Epidermal melanocyte (primary cell): ENCODE data around the gene CCDC149.

ENCODE experiments used
- DNase-seq: peaks from one replicate; pipeline ENCODE4 v3.0.0; 2011; ENCODE audit warnings: low spot score; ENCODE audit not compliant: insufficient read length

CCDC149 gene

DNA sequence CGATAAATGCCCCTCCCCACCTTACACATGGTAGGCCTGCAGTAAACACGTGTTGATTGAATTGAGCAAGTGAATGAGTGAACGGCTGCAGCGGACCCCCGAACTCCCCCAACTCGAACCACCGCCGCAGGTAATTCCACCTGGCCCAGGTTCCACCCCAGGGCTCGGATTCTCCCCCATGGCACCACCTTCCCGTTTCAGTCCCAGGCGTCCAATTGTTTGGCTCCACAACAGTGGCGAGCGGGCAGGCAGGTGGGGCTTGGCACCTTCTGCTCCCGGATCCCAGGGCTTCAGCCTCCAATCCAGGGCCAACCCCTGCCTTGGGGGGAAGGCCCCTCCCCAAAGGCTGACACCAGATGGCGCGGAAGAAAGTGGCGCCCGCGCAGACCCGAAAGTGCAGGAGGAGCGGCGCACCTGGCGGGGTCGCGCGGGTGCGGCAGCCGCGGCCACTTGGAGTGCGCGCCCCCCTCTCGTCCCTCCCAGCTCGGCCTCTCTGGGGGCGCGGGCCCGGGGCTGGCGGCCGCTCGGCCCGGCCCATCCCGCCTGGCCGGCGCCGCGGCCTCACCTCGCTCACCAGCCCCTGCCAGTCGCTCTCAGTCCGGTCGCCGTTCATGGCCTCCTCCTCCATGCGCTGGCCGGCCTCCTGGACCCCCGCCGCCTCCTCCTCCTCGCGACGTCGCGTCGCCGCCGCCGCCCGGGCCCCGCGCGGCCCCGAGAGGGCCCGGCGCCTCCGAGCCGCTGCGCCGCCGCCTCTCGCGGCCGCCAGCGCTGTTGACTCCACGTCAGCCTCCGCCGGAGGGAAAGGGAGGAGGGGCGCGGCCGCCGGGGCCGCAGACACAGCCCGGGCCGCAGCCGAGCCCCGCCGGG is at the start of gene CCDC149:
Gene CCDC149, minus strand, starts transcription at position 791 of the 867 bp plus-strand sequence. Its CDS starts 178 bp downstream, at position 613.
- DNase-seq, result peak; percentile 63

DNA sequence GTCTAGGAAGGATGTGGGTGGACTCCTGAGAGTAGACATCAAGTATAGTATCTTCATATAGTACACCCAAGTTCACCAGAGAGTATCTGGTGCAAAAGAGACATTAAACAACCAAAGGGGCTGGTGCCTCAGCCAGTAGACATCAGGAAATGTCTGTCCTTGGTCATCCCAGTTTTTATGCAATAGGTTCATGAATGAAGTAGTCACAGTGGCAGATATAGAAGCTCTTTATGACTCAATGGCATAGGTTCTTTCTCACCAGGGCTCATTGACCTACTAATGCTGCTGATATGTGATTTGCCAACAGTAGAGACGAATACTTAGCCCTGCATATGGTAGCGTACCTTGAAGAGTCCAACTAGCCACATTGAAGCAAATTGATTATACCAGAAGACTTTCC is 45.0 kb upstream of the CCDC149 start:
- DNase-seq, result no peak

- DNase-seq, result no peak
These were observed 43.9 kb upstream of the CCDC149 start for GRCh38 chr4:24956763-24957162.

DNA sequence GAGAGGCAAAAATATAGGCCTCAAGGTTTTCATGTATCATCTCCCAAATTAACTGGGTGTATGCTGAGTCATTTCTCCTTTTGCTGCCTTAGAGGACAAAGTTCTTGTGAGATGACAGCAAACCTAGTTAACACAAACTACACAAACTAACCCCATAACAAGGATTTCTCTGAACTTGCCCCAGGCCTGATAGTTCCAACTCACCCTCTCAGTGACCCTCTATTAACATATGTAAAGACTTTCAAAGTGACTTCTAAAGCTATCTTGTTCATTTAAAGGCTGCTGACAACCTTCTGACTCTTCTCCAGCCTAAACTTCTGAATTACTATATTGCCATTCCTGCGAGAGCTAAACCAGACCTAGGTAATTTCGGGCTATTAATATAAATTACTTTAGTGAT is 43.2 kb upstream of the CCDC149 start:
- DNase-seq, result no peak

DNA sequence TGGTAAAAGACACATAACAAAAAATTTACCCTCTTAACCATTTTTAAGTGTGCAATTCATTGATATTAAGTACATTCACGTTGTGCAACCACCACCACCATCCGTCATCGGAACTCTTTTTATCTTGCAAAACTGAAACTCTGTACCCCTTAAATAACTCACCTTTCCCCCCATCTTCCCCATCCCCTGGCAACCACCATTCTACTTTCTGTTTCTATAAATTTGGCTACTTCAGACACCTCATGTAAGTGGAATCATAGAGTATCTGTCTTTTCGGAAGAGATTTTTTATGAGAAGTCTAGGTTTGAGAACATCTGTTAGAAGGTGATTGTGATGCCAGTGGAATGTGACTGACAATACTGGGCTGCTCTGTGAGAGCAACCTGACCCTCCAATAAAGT is 39.8 kb upstream of the CCDC149 start:
- DNase-seq, result no peak

GRCh38 chr4:24949970-24950369 is 37.1 kb upstream of the CCDC149 start:
- DNase-seq, result no peak

GRCh38 chr4:24937917-24938281 is 25.1 kb upstream of the CCDC149 start:
- DNase-seq, result no peak

DNA sequence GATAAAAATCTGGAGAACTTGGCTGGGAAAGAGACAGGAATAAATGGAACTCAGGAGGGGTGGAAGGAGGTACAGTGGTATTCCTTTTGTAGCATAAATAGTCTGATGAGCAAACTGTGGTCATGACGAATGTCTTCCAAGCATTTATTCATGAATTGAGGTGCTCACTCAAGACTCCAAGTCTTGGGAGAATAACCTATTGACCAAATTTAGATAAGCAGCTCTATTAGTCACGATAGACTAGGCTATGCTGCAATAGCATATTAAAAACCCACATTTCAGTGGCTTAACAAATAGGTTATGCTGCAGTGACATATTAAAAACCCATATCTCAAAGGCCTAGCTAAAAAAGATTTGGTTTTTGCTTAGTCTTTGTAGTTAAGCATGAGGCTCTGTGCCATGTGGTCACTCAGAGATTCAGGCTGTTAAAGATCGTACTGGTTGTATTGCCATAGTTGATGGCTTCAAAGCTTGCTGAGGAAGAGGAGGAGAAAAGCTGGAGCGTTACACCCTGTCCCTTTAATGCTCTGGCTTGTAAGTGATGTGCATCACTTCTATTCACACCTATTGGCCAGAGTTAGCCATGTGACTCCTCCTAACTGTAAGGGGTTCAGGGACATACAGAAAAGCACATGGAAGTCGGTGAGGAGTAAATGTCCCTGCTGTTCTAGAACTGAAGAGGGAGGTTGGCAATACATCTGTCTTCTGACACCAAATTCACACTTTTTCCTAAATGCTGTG is 24.5 kb upstream of the CCDC149 start:
- no peak for DNase-seq

DNA sequence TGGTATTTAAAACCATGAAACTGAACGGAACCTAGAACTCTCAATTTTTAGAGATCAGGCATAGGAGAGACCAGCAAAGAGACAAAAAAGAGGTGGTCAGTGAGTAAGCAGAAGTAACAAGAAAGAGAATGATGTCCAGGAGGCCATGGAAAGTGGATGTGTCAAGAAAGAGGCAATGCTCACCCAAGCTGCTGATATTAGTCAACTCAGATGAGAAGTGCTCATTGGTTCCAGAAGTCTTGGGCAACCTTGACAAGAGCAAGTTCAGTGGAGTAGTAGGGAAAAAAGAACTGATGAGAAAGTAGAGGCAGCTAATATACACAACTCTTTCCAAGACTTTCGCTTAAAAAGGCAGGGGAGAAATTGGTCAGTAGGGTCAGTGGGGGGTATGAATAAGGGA is 23.0 kb upstream of the CCDC149 start:
- DNase-seq, result no peak

GRCh38 chr4:24934311-24934710 is 21.5 kb upstream of the CCDC149 start:
- DNase-seq, result no peak

DNA sequence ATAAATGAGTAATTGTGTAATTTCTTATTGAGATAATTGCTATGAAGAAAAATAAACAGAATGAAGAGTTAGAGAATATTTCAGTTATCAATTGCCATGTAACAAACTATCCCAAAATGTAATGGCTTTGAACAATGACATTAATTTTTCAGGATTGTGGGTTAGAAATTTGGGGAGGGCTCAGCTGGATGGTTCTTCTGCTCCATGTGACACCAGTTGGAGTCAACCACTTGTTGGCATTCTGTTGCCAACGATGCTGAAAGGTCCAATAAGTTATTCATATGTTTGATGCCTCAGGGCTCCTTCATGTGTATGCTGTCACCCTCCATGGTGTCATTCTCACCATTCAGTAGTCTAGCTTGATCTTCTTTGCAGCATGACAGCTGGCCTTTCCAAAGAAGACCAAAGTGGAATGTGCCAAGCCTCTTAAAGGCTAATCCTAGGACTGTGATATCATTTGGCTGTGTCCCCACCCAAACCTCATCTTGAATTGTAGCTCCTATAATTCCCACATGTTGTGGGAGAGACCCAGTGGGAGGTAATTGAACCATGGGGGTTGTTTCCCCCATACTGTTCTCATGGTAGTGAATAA is 20.9 kb upstream of the CCDC149 start:
- no peak for DNase-seq

- no peak for DNase-seq
These were observed 19.8 kb upstream of the CCDC149 start for GRCh38 chr4:24932515-24933225.

- no peak for DNase-seq
These were observed 17.3 kb upstream of the CCDC149 start for GRCh38 chr4:24930151-24930550.

DNA sequence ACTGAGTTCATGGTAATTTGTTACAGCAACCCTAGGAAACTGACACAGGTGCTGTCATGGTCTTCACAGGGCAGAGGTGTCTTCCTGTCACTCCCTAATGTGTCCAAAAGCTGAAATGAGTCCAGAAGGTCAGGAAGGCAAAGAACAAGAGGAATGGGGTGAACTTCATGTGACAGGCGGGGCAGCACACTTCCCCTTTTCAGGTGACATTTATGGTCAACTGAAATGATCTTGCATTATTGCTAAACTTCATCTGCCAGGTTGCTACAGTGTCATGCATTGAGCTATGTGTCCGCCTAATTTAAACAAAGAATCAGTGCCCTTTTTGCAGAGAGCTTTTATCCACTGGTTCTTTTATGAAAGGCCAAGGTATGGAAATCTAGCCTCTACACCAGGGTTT is 15.9 kb upstream of the CCDC149 start:
- DNase-seq, result no peak

GRCh38 chr4:24927049-24927448 is 14.2 kb upstream of the CCDC149 start:
- no peak for DNase-seq

DNA sequence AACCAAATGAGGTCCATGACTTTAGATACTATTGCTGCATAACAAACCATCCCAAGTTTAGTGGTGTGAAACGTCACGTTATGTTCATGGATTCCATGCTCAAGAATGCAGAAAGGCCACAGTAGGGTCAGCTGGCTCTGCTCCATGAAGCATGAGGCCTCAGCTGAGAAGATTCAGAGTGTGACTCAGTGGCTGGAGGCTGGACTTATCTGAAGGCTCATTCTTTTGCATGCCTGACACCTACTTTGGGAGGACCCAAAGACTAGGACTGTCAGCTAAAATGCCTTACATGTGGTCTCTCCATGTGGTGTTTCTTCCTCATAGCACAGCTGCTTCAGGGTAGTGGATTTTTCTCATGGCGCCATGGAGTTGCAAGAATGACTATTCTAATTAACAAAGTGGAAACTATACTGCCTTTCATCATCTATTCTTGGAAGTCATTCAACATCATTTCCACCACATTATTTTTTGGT is 11.5 kb upstream of the CCDC149 start:
- DNase-seq, result peak; percentile 42

GRCh38 chr4:24923550-24923949 is 10.7 kb upstream of the CCDC149 start:
- no peak for DNase-seq

GRCh38 chr4:24923002-24923401 is 10.2 kb upstream of the CCDC149 start:
- no peak for DNase-seq

GRCh38 chr4:24922416-24922815 is 9.6 kb upstream of the CCDC149 start:
- no peak for DNase-seq

GRCh38 chr4:24921491-24921890 is 8.6 kb upstream of the CCDC149 start:
- no peak for DNase-seq

DNA sequence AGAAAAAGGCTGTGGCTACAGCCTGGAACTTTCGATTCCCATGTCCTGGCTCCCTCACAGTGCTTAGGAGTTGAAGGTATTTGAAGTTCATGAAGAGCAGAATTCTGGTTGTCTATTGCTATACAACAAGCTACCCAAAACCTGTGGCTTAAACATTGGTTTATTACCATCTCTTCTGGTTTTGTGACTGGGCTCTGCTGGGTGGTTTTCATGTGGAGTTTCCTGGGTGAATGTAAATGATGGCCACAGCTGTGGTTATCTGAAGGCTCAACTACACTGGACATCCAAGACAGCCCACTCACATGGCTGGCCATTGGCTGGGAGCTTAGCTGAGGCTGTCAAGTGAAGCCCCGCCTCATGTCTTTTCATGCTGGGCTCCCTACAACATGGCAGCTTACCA is 7.2 kb upstream of the CCDC149 start:
- no peak for DNase-seq
